IPS DF 19.7 (cell line): Measurements from ENCODE around the gene KCNMA1.

Experiments used
- DNase-seq: peaks from one replicate; pipeline ENCODE4 v3.0.0-alpha.2; 2013; ENCODE audit warnings: low read depth, low spot score

KCNMA1 gene

DNA sequence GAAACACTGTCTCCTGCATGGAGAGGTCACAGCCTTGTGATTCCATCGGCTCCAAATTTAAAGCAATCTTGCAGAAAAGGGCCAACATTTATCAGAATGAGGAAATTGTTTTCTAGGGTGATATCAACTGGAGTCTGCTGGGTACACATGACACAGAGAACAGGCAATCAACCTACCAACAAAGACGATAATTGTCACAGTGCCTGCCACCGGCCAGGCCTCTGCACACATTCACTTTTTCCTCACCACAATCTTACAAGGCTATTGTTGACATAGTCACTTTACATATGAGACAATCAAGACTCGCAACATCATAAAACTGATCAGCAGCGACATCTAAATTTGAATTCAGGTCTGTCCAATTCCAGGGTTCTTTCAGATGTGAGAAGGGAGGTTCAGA, 189.4 kb downstream of the KCNMA1 start:
- DNase-seq: no peak

GRCh38 chr10:77446700-77447099, 190.9 kb downstream of the KCNMA1 start:
- no peak for DNase-seq

- no peak for DNase-seq
Observed at GRCh38 chr10:77445547-77445946, 192.1 kb downstream of the KCNMA1 start.

GRCh38 chr10:77444041-77444440, 193.6 kb downstream of the KCNMA1 start:
- DNase-seq: no peak

DNA sequence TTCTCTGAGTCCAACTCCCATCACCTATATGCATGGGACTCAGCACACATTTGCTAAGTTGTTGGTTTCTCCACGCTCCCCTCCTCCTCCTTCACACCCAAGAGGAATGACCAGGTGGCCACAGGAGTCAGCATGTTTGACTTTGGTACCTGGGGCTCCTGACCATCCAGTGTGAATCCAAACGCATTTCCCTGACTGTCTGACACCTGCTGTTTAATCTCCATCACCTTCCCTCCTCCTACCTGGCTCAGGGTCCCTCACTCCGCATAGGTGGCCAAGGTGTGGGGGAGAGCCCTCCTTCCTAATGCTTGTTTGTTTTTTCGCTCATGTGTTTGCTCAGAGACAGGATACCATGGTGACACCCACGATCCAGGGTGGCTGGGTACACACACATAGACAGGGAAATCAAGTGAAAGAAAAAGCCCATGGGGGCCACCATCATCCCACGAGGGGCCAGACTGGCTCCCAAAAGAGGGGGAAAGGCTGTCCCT, 194.9 kb downstream of the KCNMA1 start:
- DNase-seq: no peak

DNA sequence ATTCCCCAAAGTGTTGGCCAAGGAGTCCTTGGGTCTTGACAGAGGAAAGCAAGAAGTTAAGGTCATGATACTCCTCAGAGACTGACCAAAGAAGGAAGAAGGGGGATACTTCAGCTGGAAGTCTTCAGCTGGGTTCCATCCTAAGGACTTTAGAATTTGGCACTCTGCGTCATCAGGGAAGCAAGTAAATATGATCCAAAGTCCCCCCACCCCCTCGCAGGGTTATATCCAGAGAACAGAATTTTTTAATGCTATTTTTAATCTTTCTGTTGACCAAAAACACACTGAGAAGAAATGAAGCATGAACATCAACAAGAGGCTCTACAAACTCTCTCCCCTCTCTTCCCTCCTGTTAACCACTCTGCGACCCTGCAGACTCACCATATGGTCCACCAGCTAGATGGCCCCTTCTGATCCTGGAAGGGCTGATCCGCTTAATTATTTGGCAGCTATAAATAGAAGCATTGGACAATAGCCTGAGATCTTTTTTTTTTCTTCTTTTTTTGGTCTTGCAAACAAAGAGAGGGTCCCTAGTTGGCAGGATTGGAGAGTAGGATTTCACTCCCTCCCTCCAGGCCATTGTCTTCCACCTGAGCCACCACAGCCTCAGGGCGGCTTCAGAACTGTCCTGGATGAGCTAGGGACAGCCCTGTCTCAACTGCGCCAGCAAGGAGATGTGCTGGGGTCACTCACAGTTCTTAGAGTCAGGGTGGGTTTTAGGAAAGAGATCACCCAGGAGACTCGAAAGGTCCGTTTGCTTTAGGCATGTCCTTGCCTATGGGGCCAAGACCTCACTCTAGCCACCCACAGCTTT, 196.0 kb downstream of the KCNMA1 start:
- no peak for DNase-seq

DNA sequence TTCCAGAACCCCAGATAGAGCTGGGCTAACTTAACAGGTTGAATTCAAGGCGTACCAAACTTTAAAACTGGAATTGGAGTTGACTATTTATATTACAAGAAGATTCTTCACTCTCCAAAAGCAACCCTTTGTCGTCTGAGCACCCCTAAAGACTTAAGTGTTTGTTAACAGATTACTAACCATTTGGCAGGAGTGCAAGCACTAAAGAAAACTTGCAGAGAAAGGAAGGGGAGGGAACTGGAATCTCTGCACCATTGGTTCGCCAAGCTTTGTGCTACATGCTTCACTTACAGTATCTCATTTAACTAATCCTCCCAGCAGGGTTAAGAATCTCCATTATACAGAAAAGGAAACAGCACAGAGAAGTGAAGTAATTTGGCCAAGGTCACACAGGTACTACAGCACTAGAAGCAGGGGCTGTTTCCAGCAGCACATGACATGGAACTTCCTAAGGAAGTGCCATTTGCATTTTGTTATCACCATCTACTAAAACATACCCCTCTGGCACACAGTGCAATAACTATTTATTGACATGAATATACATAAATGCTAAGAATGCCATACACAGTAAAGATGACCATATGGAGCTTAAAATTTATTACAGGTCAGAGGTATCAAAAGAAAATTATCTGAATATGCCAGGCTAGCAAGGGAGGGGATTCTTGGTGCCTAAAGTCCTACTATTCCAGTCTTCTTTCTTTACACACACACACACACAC, 201.2 kb downstream of the KCNMA1 start:
- no peak for DNase-seq

- no peak for DNase-seq
Observed at GRCh38 chr10:77433546-77433945, 204.1 kb downstream of the KCNMA1 start.

DNA sequence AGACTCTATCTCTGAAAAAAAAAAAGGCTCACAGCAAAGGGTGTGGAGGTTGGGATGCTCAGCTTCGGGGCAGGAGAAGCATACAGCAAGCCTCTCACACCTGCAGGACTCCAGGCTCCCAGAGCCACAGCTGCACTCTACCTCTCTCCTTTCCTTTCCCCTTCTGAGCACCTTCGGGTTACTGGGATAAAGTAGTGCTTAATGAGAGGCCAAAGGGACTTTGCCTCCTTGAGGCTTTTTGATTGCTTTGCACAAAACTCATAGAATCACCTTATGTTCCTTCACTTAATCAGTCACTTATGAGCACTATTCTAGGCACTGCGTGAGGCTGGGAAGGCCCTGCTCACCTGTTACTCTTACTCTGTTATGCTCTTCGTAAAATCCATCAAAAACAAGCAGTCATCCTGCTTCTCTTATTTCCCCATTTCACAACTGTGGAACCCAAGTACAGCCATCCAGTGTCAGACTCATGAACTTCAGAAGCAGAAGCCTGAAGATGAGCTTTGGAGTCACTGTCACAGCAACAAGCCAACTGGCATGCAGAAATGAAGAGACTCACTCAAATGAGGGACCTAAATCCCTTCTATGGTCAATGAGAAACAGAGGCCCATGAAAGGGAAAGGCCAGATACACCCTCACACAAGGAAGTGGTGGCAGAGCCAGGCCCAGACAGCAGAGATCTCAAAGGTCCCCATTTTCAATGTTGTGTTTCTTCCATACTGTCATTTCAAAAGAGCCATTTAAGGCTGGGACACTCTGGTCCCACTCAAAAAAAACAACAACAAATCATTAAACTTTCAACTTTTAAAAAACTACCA, 205.4 kb downstream of the KCNMA1 start:
- no peak for DNase-seq

DNA sequence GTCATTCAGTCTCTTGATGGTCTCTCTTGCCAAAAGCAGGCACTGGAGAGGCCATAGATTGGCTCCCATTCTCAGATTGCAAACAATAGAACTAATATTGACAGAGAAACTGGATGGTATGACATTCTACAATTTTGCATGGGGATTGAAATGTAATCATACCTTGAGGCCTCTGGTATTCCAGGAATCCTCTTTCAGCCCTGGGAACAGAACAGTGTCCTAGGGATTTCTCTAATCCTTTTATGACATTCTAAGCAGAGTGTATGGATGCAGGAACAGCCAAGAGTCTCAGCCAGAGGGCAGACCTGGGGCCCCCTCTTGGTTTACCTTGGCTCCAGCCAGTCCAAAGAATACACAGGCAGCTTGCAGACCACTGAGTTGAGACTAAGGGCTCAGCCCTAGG, 206.4 kb downstream of the KCNMA1 start:
- DNase-seq: peak; percentile 25

- no peak for DNase-seq
Observed at GRCh38 chr10:77430530-77430929, 207.1 kb downstream of the KCNMA1 start.

DNA sequence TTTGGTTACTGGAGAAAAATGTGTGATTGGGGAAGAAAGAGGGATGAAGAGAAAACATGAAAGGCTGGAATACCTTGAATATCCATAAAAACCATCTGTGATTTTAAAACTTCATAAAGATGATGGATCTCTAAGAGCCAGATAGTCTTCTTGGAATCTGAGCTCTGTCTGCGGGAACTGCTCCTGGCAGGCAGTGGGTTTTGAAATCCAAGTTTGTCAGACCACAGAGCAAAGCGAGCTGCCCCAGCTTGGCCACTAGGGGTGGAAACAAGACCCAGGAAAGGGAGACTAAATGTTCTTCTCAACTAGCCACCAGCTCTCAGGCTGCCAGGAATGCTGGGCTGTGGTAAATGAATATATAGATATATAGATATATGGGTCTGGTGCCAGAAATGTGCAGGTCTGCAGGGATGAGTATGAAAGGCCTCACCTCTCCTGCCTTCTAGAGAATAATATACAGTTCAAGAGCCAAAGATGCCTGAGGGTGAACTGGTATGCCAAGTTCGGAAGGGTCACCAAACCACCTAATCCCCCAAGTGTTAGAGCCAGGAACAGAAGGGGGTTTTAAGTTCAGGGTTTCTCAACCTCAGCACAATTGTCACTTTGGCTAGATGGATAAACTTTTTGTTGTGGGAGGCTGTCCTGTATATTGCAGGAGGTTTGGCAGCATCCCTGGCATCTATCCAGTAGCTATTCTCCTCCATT, 208.8 kb downstream of the KCNMA1 start:
- DNase-seq: no peak

- DNase-seq: no peak
Observed at GRCh38 chr10:77424257-77424656, 213.4 kb downstream of the KCNMA1 start.

GRCh38 chr10:77422491-77423338, 214.9 kb downstream of the KCNMA1 start:
- no peak for DNase-seq

- no peak for DNase-seq
Observed at GRCh38 chr10:77421591-77421990, 216.0 kb downstream of the KCNMA1 start.

DNA sequence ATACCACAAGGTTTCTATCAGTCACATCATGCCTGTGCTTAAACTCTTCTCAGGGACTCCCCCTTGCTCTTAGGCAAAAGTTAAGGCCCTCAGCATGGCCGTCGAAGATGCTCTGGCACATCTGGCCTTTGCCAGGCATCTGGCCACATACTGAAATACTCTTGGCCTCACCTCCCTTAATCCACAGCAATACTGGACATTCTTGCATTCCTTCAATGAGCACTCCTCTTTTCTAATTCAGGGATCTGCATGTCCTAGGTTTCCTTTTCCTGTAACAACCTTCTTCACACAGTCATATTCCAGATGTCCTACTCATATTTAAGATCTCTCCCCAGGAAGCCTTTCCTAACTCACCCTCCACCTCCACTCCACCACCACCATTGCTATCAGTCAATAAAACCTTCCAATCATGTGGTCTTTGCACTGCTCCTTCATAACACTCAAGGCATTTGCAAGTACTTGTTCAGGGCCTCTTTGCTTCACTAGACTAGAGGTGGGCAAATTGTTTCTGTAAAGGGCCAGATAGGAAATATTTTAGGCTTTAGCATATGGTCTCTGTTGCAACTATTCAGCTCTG, 216.6 kb downstream of the KCNMA1 start:
- no peak for DNase-seq

DNA sequence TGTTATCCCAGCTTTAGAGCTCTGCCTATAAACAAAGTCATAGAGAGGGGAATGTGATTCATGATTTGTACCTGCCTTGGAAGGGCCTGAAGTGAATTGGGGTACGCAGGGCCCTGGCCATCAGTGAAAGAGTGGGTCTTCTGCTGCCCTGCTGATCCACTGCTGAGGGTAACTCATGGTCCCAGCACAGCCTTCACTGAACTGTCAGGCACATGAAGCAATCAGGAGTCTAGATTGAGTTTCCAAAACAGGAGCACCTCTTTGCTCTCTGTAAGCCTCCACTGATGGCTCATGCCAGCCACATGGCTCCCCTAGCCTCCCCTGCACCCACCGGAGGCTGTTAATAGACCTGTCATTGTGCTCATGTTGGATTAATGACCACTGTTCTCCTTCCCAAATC, 217.6 kb downstream of the KCNMA1 start:
- DNase-seq: no peak

- DNase-seq: no peak
Observed at GRCh38 chr10:77419056-77419455, 218.6 kb downstream of the KCNMA1 start.

GRCh38 chr10:77417806-77418640, 219.6 kb downstream of the KCNMA1 start:
- DNase-seq: no peak
